Lung (tissue), 12 donors: ENCODE measurements around the gene NRDC. TPM values are rescaled to one million over a fixed set of nuclear protein-coding genes. Genes with fewer than 3 reads are reported as not detected.

Experiments
- ATAC-seq: fragments of 200-7000 bp; cut with Tn5 transposase; one replicate; pipeline ENCODE4 v1.9.1; 2020; ENCODE audit warnings: moderate number of reproducible peaks; ENCODE audit not compliant: insufficient read depth, low FRiP score
- DNase-seq, 3 donors: peaks; one replicate each; pipeline ENCODE4 v3.0.0-alpha.2; 2013 to 2017
- H3K27ac ChIP-seq, 2 donors: one replicate each; pipeline ENCODE4 v1.5.1; 2013; ENCODE audit warnings: mild to moderate bottlenecking in 2 of 2, moderate library complexity in 2 of 2, control low read depth in 1 of 2, inconsistent platforms in 1 of 2, low read depth in 1 of 2, low read length in 1 of 2
- H3K27me3 ChIP-seq, 3 donors: one replicate each; pipeline ENCODE4 v1.5.1; 2013; ENCODE audit warnings: low read length in 2 of 3; ENCODE audit not compliant: control insufficient read depth in 3 of 3, insufficient read depth in 3 of 3
- H3K36me3 ChIP-seq, 4 donors: one replicate each; pipeline ENCODE4 v1.5.1; 2013; ENCODE audit warnings: low read length in 4 of 4, mild to moderate bottlenecking in 1 of 4, moderate library complexity in 1 of 4; ENCODE audit not compliant: control insufficient read depth in 4 of 4, insufficient read depth in 4 of 4
- H3K4me1 ChIP-seq, 5 donors: one replicate each; pipeline ENCODE4 v1.5.1; 2013; ENCODE audit warnings: low read length in 5 of 5, mild to moderate bottlenecking in 2 of 5, moderate library complexity in 1 of 5; ENCODE audit not compliant: control insufficient read depth in 5 of 5, insufficient read depth in 5 of 5
- H3K4me3 ChIP-seq: one replicate; pipeline ENCODE4 v1.5.1; 2013; ENCODE audit warnings: mild to moderate bottlenecking, control low read depth, moderate library complexity
- H3K9ac ChIP-seq, 2 donors: one replicate each; pipeline ENCODE4 v1.5.1; 2013; ENCODE audit warnings: low read length in 2 of 2, control low read depth in 1 of 2; ENCODE audit not compliant: insufficient read depth in 1 of 2
- H3K9me3 ChIP-seq, 4 donors: one replicate each; pipeline ENCODE4 v1.5.1; 2013; ENCODE audit warnings: low read length in 3 of 4, mild to moderate bottlenecking in 1 of 4, moderate library complexity in 1 of 4; ENCODE audit not compliant: control insufficient read depth in 4 of 4, insufficient read depth in 3 of 4
- CTCF ChIP-seq: IDR thresholded peaks from 2 replicates; pipeline ENCODE4 v1.5.1; 2012; ENCODE audit warnings: mild to moderate bottlenecking; ENCODE audit errors: control extremely low read depth, extremely low read depth
- WGBS, 2 donors: extraction: QIAGEN DNeasy Blood & Tissue Kit; methylation state at CpG; one replicate each; pipeline ENCODE4 v1.1.7; 2013; 5-methylcytosine and 5-hydroxymethylcytosine counted together
- polyA plus RNA-seq, 2 donors: library from polyadenylated mRNA; stranded (reverse); fragments of 200-250 nt; gene quantifications; one replicate each; pipeline ENCODE4 v1.2.1, GENCODE V29; 2013
- total RNA-seq, 2 donors: library from RNA; depleted of rRNA in 1 of 2; stranded (reverse); fragments of >200 nt in 1 of 2; gene quantifications; one replicate each; pipeline ENCODE4 v1.2.1, GENCODE V29; 2014 to 2021
- donor health status: control.
- donor health status: control.
- donor health status: Bipolar disorder and iron deficiency.
- donor health status: healthy.
- donor health status: DM: yes; HTN: yes; CAD: no.

The NRDC gene
- total and polyA plus RNA-seq, 4 donors = 96.2 to 128 (median 105) TPM

GRCh38 chr1:51867479-51868232 is 10.9 kb downstream of the NRDC start:
- no peak for DNase-seq
- Histone ChIP-seq H3K9ac (no peak overlapping the region), H3K9me3 (peaks cover 0 to 2% (median 0%) of the 10 kb centered on the region in 4 donors), H3K36me3 (peaks cover 0 to 3% (median 0%) of the 10 kb centered on the region in 4 donors), H3K27me3 (no peaks in the 10 kb centered on the region), H3K4me1 (peaks cover 0 to 4% (median 0%) of the 10 kb centered on the region in 5 donors), H3K4me3 (no peak overlapping the region), H3K27ac (no peak overlapping the region)
- ATAC-seq = no peak
- TF ChIP-seq CTCF = no peak
- 91 to 96% methylated on average over 4 of the region's 4 CpGs for WGBS, 2 donors

- H3K27ac ChIP-seq = no peak overlapping the region
- no peak overlapping the region for H3K4me3 ChIP-seq
- no peaks in the 10 kb centered on the region for H3K9me3 ChIP-seq
- peaks cover 0 to 5% (median 0%) of the 10 kb centered on the region in 5 donors for H3K4me1 ChIP-seq
- TF ChIP-seq CTCF = no peak
- no peaks in the 10 kb centered on the region for H3K27me3 ChIP-seq
- no peak for DNase-seq
- ATAC-seq = no peak
- 53 to 70% methylated on average over 2 of the region's 2 CpGs for WGBS, 2 donors
- H3K36me3 ChIP-seq = peaks cover 0 to 2% (median under 1%) of the 10 kb centered on the region in 4 donors
- H3K9ac ChIP-seq = no peak overlapping the region
These were observed 15.1 kb downstream of the NRDC start for GRCh38 chr1:51863384-51863783.

- Histone ChIP-seq H3K27me3 (no peaks in the 10 kb centered on the region), H3K36me3 (peaks cover 0 to 2% (median 0%) of the 10 kb centered on the region in 4 donors), H3K9ac (no peak overlapping the region), H3K9me3 (no peaks in the 10 kb centered on the region), H3K4me1 (peaks cover 0 to 3% (median 0%) of the 10 kb centered on the region in 5 donors), H3K4me3 (no peak overlapping the region), H3K27ac (no peak overlapping the region)
- no peak for TF ChIP-seq CTCF
- 97 to 98% methylated on average over 5 of the region's 5 CpGs for WGBS, 2 donors
- DNase-seq (no peak), ATAC-seq (no peak)
These were observed 16.9 kb downstream of the NRDC start for GRCh38 chr1:51861669-51862068.
